K562 (cell line): Measurements from ENCODE around the gene ZNF655. TPM values are rescaled to one million over a fixed set of nuclear protein-coding genes. Genes with fewer than 3 reads are reported as not detected.
A peak's percentile ranks its signal among the peaks of the same experiment; 100 is the strongest.

Experiments used
- ARNT ChIP-seq, 2 experiments: fragments of 450-650 bp; IDR thresholded peaks; 2 replicates each; pipeline ENCODE4 v1.6.1; 2016; ENCODE audit warnings: mild to moderate bottlenecking in 1 of 2
- BRF1 ChIP-seq: IDR thresholded peaks from 3 replicates; pipeline ENCODE4 v1.6.1; 2011; ENCODE audit warnings: borderline replicate concordance, mild to moderate bottlenecking; ENCODE audit not compliant: insufficient read length; ENCODE audit errors: extremely low read depth
- CBFA2T2 ChIP-seq: fragments of 450-650 bp; conservative IDR thresholded peaks from 2 replicates; pipeline ENCODE4 v1.6.1; 2017; ENCODE audit warnings: mild to moderate bottlenecking
- CTCFL ChIP-seq: IDR thresholded peaks from 2 replicates; pipeline ENCODE4 v1.6.1; 2011; ENCODE audit warnings: borderline replicate concordance, low read depth, mild to moderate bottlenecking, moderate library complexity, low read length; ENCODE audit not compliant: insufficient read depth, poor library complexity, severe bottlenecking
- CXXC5 ChIP-seq: fragments of 250-450 bp; sonication (Bioruptor Pico); IDR thresholded peaks from 2 replicates; pipeline ENCODE4 v1.8.0; 2022; ENCODE audit warnings: inconsistent platforms, mild to moderate bottlenecking, moderate library complexity
- HDAC3 ChIP-seq: fragments of 450-650 bp; IDR thresholded peaks from 2 replicates; pipeline ENCODE4 v1.6.1; 2018; ENCODE audit warnings: borderline replicate concordance, mild to moderate bottlenecking, moderate library complexity; ENCODE audit not compliant: partially characterized antibody
- HLTF ChIP-seq: fragments of 450-650 bp; IDR thresholded peaks from 2 replicates; pipeline ENCODE4 v1.6.1; 2016
- SAFB2 ChIP-seq: fragments of 200-400 bp; formaldehyde crosslinking; IDR thresholded peaks from 2 replicates; pipeline ENCODE4 v1.6.1; 2018; ENCODE audit warnings: borderline replicate concordance, low read length, low read depth, moderate library complexity; ENCODE audit not compliant: severe bottlenecking
- TEAD2 ChIP-seq: fragments of 450-650 bp; IDR thresholded peaks from 2 replicates; pipeline ENCODE4 v1.6.1; 2016; ENCODE audit warnings: missing genetic modification characterization, control low read depth, missing compliant biosample characterization
- ZKSCAN1 ChIP-seq: fragments of 150-350 bp; IDR thresholded peaks from 2 replicates; pipeline ENCODE4 v1.6.1; 2016; ENCODE audit warnings: low read depth, low read length
- ZKSCAN3 ChIP-seq: fragments of 250-450 bp; sonication (Bioruptor Pico); IDR thresholded peaks from 2 replicates; pipeline ENCODE4 v1.4.0; 2020
- ZNF395 ChIP-seq: fragments of 200-800 bp; sonication (Bioruptor generic); IDR thresholded peaks from 2 replicates; pipeline ENCODE4 v1.6.1; 2017; ENCODE audit warnings: missing genetic modification characterization, missing compliant biosample characterization
- polyA plus RNA-seq, 8 experiments: library from polyadenylated mRNA; depleted of rRNA in 4 of 8; stranded (reverse) in 5 of 8; unstranded in 3 of 8; fragments of >200 nt; fragmentation: Nextera tagmentation in 2 of 8; fragmentation: Illumina TruSeq in 1 of 8; extraction: Ambion mirVana in 2 of 8; extraction: Trizol in 1 of 8; gene quantifications; 2 replicates each; pipeline versions ENCODE4 v1.2.1 to v1.2.3, GENCODE V29; 2011 to 2014; ENCODE audit warnings: inconsistent platforms in 1 of 8, missing spikeins in 1 of 8
- total RNA-seq, 7 experiments: library from RNA; depleted of rRNA in 6 of 7; stranded (reverse); fragments of >200 nt in 6 of 7; fragmentation: Illumina TruSeq in 2 of 7; extraction: Trizol in 2 of 7; gene quantifications; 2 replicates each; pipeline versions ENCODE4 v1.2.1 to v1.2.3, GENCODE V29; 2011 to 2021; ENCODE audit warnings: low replicate concordance in 1 of 7
- TF ChIP-seq, protein P1 (sequence below), 2 experiments: fragments of 450-650 bp; IDR thresholded peaks; 2 replicates each; pipeline ENCODE4 v1.6.1; 2018; ENCODE audit warnings: mild to moderate bottlenecking in 2 of 2, low read depth in 1 of 2; ENCODE audit not compliant: partially characterized antibody in 2 of 2
- TF ChIP-seq, protein P2 (sequence below): fragments of 250-450 bp; sonication (Bioruptor Pico); IDR thresholded peaks from 2 replicates; pipeline ENCODE4 v1.5.0; 2021

ZNF655 gene
- total and polyA plus RNA-seq, 9 of the 15 experiments (the other 6 are each of a cell fraction or from before 2014, with no cell fraction given) = 25.7 to 130 (median 95.2) TPM

DNA sequence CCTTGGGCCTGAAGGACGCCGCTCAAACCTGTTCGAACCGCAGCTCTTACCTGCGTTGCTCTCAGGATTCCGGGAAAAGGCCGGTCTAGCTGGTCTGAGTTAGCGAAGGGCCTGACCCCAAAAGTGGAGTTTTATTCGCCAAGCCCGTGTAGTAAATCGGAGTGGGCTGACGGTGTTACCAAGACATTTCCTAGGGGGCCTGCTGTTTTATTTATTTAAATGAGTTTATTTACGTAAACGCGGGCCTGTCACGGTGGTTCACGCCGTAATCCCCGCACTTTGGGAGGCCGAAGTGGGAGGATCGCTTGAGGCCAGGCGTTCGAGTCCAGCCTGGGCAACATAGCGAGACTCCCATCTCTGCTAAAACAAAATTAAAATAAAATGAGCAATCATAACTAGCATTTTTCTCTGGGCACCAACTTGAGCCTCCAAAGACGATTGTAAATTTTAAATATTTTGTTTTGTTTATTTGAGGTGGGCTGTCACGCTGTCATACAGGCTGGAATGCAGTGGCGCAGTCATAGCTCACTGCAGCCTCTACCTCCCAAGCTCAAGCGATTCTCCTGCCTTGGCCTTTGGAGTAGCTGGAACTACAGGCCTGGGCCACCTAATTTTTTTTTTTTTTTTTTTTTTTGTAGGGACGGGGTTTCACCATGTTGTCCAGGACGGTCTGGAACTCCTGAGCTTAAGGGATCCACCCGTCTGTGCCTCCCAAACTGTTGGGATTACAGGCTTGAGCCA is 903 bp downstream of the ZNF655 start (continued):
- TF ChIP-seq BRF1 (no peak), ZKSCAN3 (CRISPR knock-in tag) (no peak), TEAD2 (tag) (no peak), ZKSCAN1 (no peak), CXXC5 (CRISPR knock-in tag) (0 out of 2 replicates have a peak, but pooled peaks have one; percentile 4), ZNF395 (CRISPR knock-in tag) (no peak), HLTF (0 out of 2 replicates have a peak, but pooled peaks have one; percentile 13), CBFA2T2 (no peak), SAFB2 (no peak), HDAC3 (no peak), ARNT (IDR thresholded peaks at IDR 0.05) (0 out of 4 replicates have a peak, but pooled peaks of 1 of the 2 experiments have one; percentile 21), CTCFL (no peak)
- TF ChIP-seq, protein P1, sequence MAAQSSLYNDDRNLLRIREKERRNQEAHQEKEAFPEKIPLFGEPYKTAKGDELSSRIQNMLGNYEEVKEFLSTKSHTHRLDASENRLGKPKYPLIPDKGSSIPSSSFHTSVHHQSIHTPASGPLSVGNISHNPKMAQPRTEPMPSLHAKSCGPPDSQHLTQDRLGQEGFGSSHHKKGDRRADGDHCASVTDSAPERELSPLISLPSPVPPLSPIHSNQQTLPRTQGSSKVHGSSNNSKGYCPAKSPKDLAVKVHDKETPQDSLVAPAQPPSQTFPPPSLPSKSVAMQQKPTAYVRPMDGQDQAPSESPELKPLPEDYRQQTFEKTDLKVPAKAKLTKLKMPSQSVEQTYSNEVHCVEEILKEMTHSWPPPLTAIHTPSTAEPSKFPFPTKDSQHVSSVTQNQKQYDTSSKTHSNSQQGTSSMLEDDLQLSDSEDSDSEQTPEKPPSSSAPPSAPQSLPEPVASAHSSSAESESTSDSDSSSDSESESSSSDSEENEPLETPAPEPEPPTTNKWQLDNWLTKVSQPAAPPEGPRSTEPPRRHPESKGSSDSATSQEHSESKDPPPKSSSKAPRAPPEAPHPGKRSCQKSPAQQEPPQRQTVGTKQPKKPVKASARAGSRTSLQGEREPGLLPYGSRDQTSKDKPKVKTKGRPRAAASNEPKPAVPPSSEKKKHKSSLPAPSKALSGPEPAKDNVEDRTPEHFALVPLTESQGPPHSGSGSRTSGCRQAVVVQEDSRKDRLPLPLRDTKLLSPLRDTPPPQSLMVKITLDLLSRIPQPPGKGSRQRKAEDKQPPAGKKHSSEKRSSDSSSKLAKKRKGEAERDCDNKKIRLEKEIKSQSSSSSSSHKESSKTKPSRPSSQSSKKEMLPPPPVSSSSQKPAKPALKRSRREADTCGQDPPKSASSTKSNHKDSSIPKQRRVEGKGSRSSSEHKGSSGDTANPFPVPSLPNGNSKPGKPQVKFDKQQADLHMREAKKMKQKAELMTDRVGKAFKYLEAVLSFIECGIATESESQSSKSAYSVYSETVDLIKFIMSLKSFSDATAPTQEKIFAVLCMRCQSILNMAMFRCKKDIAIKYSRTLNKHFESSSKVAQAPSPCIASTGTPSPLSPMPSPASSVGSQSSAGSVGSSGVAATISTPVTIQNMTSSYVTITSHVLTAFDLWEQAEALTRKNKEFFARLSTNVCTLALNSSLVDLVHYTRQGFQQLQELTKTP (IDR thresholded peaks at IDR 0.05; ENCODE audit: low read depth in 1 of 2, partially characterized antibody in 2 of 2) = no peak
- TF ChIP-seq, protein P2, sequence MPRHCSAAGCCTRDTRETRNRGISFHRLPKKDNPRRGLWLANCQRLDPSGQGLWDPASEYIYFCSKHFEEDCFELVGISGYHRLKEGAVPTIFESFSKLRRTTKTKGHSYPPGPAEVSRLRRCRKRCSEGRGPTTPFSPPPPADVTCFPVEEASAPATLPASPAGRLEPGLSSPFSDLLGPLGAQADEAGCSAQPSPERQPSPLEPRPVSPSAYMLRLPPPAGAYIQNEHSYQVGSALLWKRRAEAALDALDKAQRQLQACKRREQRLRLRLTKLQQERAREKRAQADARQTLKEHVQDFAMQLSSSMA (CRISPR knock-in tag) = no peak
